ENCODE results near the gene GORASP2. TPM values are rescaled to one million over a fixed set of nuclear protein-coding genes. Genes with fewer than 3 reads are reported as not detected.
"Not testable (repeated sequence)": the region's sequence is repeated elsewhere in the genome, so short reads cannot be mapped to it uniquely, and the experiment has no call there.

The GORASP2 gene
- 10 to 100 TPM; 79.2 to 81.9 TPM for total RNA-seq

DNA sequence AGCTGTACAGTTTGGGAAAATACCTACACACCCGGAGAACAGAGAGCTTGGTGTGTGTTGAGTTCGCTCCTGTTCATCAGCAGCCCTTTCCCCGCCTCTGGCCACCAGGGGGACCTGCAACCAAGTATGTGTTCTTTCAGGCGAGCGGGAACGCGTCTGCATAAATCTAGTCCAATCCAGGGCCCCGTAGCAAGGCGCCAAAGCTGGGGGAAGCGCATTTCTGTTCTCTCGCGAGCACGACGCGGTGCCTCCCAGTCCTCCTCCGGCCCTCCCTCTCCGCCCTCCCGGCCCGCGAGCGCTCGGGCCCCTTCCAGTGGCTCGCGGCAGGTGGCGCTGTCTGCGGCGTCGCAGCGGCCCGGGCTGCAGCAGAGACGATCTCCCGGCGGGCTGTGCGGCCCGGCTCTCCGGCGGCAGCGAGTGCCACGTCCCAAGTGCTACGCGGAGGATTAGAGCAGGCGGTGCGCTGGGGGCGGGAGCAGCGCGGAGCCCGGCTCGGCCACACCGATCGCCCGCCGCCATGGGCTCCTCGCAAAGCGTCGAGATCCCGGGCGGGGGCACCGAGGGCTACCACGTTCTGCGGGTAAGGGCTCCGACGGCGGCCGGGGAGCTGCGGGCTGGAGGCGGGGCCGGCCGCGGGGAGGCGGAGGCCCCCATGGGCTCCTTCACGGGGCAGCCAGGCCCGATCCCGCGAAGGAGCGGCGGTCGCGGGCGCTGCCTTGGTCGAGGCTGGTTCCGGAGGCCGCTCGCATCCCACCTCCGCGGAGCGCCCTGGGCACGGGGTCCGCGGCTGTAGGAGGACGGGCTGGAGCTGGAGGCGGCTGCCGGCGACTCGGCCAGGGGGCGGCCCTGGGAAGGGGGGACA lies at the start of gene GORASP2:
GORASP2 (plus strand) TSS at position 430 of the 862 bp plus-strand sequence; CDS start at position 518, 88 bp downstream.
- POLR2A ChIA-PET, result interaction anchor here (0.8 to 1.9 kb wide), 7 partner anchors 9 to 505 kb away, joined by 3 to 10 read pairs (median 4); partner anchors contain the start of genes DCAF17 and METTL8
- CTCF ChIA-PET, result interaction anchor here (0.6 to 2.4 kb wide), 16 partner anchors 8 to 1233 kb away, joined by 3 to 9 read pairs (median 3); partner anchors contain the start of genes DCAF17 and METTL8

GRCh38 chr2:170881840-170882239 lies 47.2 kb upstream of the GORASP2 start:
- ChIA-PET CTCF (interaction anchor here (2.0 kb wide), 1 partner anchor 9 kb away, joined by 10 read pairs; no protein-coding TSS in a partner anchor), POLR2A (no interaction called here)

DNA sequence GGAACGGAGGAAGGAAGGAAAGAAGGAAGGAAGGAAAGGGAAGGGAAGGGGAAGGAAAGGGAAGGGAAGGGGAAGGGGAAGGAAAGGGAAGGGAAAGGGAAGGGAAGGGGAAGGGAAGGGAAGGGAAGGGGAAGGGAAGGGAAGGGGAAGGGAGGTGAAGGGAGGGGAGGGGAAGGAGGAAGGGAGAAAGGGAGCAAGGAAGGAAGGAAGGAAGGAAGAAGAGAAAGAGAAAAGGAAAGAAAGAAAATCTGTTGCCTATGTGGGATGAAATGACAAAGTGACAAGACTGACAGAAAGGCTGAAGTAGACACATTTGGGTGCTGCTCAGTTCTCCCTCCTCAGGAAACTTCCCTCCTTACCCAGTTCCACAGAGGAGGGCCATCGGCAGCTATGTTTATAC lies 46.3 kb upstream of the GORASP2 start:
- ChIA-PET POLR2A (no interaction called here), CTCF (interaction anchor here (2.0 kb wide), 1 partner anchor 10 kb away, joined by 10 read pairs; no protein-coding TSS in a partner anchor)

DNA sequence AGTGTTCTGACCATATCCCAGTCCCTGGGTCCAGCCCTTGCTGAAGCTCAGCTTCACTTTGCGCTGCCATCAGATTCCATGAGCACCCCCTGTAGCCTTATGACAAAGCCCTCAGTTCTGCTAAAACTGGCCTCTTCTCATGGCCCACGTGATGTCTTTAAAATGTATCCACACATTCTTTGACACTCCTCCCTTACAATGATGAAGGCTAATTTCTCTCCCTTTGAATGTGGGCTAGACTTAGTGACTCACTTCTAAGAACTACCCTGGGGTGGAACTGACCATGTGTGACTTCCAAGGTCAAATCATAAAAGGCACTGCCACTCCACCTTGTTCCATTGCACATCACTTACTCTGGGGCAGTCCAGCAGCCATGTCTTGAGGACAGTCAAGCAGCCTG lies 45.4 kb upstream of the GORASP2 start:
- ChIA-PET POLR2A (no interaction called here), CTCF (no interaction called here)

DNA sequence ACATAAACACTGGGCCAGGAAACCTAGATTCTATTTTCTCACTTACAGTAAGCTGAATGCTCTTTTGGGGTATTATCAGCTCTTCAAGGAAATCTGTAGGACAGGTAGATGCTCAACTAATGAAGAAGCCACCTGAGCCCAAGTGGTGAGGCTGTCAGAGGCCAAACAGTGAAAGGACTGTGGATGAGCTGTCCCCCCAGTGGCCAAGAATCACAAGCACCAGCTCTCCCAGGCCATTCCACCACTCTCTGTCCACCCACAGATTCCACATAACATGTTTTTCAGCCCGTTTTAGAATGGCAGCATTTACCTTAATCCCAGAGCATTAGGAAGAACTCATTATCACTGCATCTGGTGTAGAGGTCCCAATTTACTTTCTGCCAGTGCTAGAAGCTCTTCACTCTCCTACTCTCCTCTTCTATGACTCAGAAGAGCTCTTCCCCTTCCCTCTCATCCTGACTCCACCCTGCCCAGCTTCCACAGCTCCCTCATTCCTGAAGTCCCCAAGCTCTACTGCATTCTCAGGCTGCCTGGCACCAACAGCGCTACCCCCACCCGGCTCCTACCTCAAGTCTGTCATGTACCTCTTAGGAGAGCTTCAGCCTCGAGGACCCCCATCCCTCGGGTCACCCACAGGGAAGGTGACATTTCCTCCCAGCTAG lies 43.8 kb upstream of the GORASP2 start:
- POLR2A ChIA-PET, result no interaction called here

DNA sequence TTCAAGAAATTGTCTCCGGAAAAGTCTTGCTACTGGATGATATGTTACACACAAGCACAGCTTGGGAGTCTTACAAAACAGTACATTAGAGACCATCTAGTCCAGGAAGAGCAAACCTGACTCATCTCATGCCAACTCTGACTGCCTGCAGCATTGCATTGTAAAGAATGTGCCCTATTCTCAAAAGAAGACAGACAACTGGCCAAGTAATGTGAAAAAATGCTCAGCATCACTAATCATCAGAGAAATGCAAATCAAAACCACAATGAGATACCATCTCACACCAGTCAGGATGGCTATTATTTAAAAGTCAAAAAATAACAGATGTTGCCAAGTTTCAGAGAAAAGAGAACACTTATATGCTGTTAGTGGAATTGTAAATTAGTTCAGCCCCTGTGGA lies 42.7 kb upstream of the GORASP2 start:
- CTCF ChIA-PET, result no interaction called here
- POLR2A ChIA-PET, result no interaction called here

More for the DNA sequence above, 43.8 kb upstream of the GORASP2 start:
- CTCF ChIA-PET, result no interaction called here

DNA sequence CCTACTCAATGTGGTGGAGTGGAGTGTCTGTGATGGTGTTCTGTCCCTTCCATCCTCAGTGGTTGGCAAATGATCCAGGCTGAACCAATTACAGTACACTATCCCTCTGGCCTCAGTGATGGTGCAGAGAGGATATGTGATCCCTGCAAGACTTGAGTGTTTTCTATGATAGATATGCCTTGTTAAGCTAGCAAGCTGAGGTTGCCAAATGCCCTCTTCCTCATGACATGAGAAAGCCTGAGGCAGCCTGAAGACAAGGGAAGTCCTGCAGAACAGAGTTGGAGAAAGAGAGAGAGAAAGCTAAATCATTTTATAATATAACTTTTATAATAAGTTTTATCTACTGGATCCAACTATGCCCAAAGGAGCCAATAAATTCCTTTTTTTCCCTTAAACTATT lies 41.6 kb upstream of the GORASP2 start:
- POLR2A ChIA-PET, result no interaction called here
- CTCF ChIA-PET, result no interaction called here

DNA sequence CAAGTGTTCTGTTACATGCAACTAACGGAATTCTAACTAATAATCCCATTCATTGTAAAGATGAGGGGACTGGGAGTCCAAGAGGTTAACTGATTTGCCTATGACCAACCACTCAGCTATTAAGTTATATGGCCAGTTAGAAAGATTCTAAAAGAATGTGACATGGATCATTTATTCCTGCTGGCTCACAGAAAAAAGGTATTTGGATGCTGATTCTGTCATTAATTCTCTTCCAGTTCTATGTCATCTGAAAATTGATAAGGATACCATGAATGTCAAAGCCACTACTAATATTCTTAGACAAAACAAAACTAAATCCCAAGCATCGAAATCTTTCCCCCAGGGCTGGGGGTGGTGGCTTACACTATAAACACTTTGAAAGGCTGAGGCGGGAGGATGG lies 41.2 kb upstream of the GORASP2 start:
- ChIA-PET POLR2A (no interaction called here), CTCF (no interaction called here)

GRCh38 chr2:170891893-170892292 lies 37.2 kb upstream of the GORASP2 start:
- POLR2A ChIA-PET, result no interaction called here
- CTCF ChIA-PET, result interaction anchor here (0.5 to 0.8 kb wide), 2 partner anchors 14 to 427 kb away, joined by 3 read pairs; no protein-coding TSS in a partner anchor

DNA sequence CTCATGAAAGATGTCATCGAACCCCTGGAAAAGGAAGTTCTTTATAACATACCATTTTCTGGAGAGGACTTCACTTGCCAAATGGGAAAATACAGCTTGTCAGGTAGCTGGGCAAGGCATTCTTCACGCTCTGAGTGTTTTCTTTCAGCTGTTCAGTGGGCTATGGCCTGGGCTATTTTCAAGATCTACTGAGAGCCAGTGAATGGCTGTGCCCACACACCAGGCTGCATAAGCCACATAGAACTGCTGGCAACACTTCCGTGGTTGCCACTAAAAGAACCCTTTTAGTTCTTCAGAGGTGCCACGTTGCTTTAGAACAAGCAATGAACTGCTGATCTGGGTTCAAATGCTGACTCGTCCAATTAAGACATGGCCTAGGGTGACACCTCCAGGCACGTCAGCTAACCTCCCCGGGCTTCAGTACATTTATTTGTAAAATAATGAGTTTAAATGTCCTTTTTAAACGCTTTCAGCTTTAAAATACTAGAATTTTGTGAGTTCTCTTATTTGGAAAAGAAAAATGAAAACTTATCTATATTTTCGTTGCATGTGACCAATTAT lies 36.6 kb upstream of the GORASP2 start:
- ChIA-PET CTCF (interaction anchor here (0.5 kb wide), 1 partner anchor 428 kb away, joined by 3 read pairs; no protein-coding TSS in a partner anchor), POLR2A (no interaction called here)

DNA sequence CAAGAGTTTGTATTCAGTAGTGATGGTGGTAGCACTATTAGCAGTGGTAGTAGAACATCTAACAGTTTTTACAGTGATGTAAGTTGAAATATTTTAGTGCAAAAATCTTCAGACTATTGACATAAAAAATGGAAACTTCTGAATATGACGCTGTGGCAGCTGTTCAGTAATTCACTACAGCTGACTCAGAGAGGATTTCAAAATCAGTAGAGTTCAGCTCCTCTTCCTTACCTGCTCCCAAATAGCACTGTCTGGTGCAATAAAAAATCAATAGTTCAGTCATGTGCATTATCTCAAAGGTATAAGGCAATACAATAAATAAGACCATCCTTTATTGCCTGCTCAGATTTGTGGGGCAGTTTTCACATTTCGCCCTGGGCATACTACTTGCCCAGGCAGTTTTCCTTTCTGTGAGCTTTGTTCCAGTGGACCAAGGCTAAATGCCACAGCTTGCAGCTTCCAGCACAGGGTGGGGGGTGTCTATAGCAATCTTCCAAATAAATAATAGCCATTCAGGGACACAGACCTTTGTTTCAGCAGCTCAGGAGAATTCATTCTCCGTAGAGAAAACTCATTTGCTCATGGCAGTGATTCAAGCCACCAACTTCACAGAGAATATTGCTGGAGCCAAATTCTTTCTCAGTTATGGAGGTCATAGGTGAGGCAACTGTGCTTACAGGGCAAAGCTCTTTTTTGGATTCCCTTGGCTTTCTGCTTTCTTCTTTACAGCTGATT lies 33.9 kb upstream of the GORASP2 start:
- POLR2A ChIA-PET, result no interaction called here
- CTCF ChIA-PET, result no interaction called here

GRCh38 chr2:170896622-170897021 lies 32.4 kb upstream of the GORASP2 start:
- CTCF ChIA-PET, result no interaction called here

GRCh38 chr2:170897108-170897507 lies 31.9 kb upstream of the GORASP2 start:
- ChIA-PET POLR2A (no interaction called here), CTCF (no interaction called here)

More at GRCh38 chr2:170896622-170897021, 32.4 kb upstream of the GORASP2 start:
- POLR2A ChIA-PET, result no interaction called here

DNA sequence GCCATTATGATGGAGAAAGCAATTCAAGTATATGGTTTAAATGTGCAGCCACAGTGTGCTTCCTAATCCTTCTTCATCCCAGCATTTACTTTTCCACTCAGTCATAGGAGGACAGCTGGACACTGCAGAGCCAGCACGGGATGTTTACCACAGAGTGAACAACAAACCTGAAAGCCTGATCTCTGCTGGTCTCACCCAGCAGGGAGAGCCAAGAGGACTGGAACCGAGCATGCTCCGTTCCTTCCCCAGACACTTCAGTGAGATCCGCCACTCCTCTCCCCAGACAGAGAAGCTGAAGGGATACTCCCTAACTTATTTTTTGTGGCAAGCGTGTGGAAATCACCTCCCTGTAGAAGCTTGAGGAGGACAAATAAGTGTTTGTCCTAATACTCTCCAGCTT lies 23.2 kb upstream of the GORASP2 start:
- POLR2A ChIA-PET, result no interaction called here
- CTCF ChIA-PET, result no interaction called here

GRCh38 chr2:170911314-170911889 lies 17.7 kb upstream of the GORASP2 start:
- POLR2A ChIA-PET, result no interaction called here
- CTCF ChIA-PET, result no interaction called here

- CTCF ChIA-PET, result interaction anchor here (1.3 kb wide), 1 partner anchor 42 kb away, joined by 3 read pairs; no protein-coding TSS in a partner anchor
- POLR2A ChIA-PET, result not testable (repeated sequence)
These were observed 13.9 kb upstream of the GORASP2 start for GRCh38 chr2:170914994-170915666.

DNA sequence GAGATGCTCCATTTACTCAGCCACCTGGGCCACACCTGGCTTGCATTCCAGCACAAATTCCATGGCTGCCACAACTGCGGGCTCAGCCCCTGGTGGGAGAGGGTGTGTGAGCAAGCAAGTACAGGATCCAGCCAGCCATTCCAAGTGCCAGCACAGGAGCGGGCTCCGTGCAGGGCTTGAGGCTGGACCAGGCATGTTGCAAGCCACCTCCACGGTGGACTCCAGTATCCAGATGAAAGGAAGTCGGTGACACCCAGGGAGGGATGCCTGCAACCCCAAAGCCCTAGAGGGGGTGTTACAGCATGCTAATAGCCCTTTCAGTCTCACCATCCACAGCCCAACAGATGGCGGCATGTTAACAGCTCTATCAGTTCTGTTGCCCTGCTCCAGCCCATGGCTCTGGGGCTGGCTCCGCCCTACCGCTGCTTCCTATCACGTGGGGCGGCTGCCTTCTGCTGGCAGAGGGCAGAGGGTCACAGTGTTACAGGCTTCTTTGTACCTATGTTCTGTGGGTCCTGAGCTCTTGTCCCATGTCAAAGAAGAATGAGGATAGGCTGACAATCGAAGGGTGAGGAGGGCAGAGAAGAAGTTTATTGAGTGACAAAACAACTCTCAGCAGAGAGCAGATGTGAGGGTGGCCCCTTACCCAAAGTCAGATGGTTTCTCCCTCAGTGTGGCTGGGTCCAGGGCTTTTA lies 11.7 kb upstream of the GORASP2 start:
- ChIA-PET CTCF (interaction anchor here (1.4 kb wide), 1 partner anchor 12 kb away, joined by 4 read pairs; the partner anchor contains the start of gene GORASP2), POLR2A (no interaction called here)

GRCh38 chr2:170917957-170918356 lies 11.1 kb upstream of the GORASP2 start:
- ChIA-PET POLR2A (no interaction called here), CTCF (interaction anchor here (0.5 to 1.4 kb wide), 2 partner anchors 11 to 67 kb away, joined by 3 to 4 read pairs; partner anchors contain the start of gene GORASP2)
